SH-SY5Y (cell line): ENCODE data around the gene ATP6V1C2.

Source experiments
- GATA2 ChIP-seq: IDR thresholded peaks from 2 replicates; pipeline ENCODE4 v1.6.1; 2011; ENCODE audit warnings: mild to moderate bottlenecking, low read depth, low read length
- GATA3 ChIP-seq: IDR thresholded peaks from 2 replicates; pipeline ENCODE4 v1.6.1; 2011; ENCODE audit warnings: low read depth, mild to moderate bottlenecking, low read length, moderate library complexity

GRCh38 chr2:10741139-10741538 is 19.7 kb downstream of the ATP6V1C2 start:
- TF ChIP-seq GATA2, result no peak
- no peak for TF ChIP-seq GATA3
